ENCODE measurements around the gene GDPD4. TPM values are rescaled to one million over a fixed set of nuclear protein-coding genes. Genes with fewer than 3 reads are reported as not detected.
A peak's percentile ranks its signal among the peaks of the same experiment; 100 is the strongest.

GDPD4 gene
- total RNA-seq, 1 donor from 2014 or later, result not detected

- Histone ChIP-seq H3K4me3 (no peak overlapping the region), H3K9me3 (no peaks in the 10 kb centered on the region), H3K27ac (no peak overlapping the region), H3K36me3 (no peaks in the 10 kb centered on the region), H3K4me1 (no peaks in the 10 kb centered on the region), H3K27me3 (ENCODE audit: low read depth) (no peaks in the 10 kb centered on the region)
- TF ChIP-seq CTCF (IDR thresholded peaks at IDR 0.05), result no peak
- intact Hi-C loops (cut with DNase I), result no loop called here
- no peak for ATAC-seq
- DNase-seq, result peak; percentile 15
These were observed 131.4 kb downstream of the GDPD4 start for GRCh38 chr11:77170107-77170506.

- no peak overlapping the region for H3K4me3 ChIP-seq
- no peaks in the 10 kb centered on the region for H3K27me3 ChIP-seq (ENCODE audit: low read depth)
- no peaks in the 10 kb centered on the region for H3K36me3 ChIP-seq
- TF ChIP-seq CTCF (IDR thresholded peaks at IDR 0.05), result no peak
- H3K27ac ChIP-seq, result no peak overlapping the region
- no peak for ATAC-seq
- H3K4me1 ChIP-seq, result no peaks in the 10 kb centered on the region
- intact Hi-C loops (cut with DNase I), result no loop called here
- DNase-seq, result no peak
- H3K9me3 ChIP-seq, result no peaks in the 10 kb centered on the region
These were observed 133.7 kb downstream of the GDPD4 start for GRCh38 chr11:77167791-77168190.

- DNase-seq (no peak), ATAC-seq (no peak)
- no peak overlapping the region for H3K4me3 ChIP-seq
- intact Hi-C loops (cut with DNase I), result no loop called here
- no peaks in the 10 kb centered on the region for H3K9me3 ChIP-seq
- H3K36me3 ChIP-seq, result no peaks in the 10 kb centered on the region
- no peaks in the 10 kb centered on the region for H3K4me1 ChIP-seq
- H3K27me3 ChIP-seq (ENCODE audit: low read depth), result no peaks in the 10 kb centered on the region
- TF ChIP-seq CTCF (IDR thresholded peaks at IDR 0.05), result no peak
- H3K27ac ChIP-seq, result no peak overlapping the region
These were observed 134.3 kb downstream of the GDPD4 start for GRCh38 chr11:77167111-77167626.

Other genes with a start within 250 kb of the GDPD4 start
- gene CAPN5, start 234.7 kb downstream of the GDPD4 start, total RNA-seq, result 7.2 TPM
- not detected for gene OMP, start 198.8 kb downstream of the GDPD4 start, total RNA-seq
- 5.5 TPM for gene MYO7A, start 173.4 kb downstream of the GDPD4 start, total RNA-seq
- 40.6 TPM for gene PAK1, start 172.4 kb upstream of the GDPD4 start, total RNA-seq